ENCODE results near the gene GPR34. TPM values are rescaled to one million over a fixed set of nuclear protein-coding genes. Genes with fewer than 3 reads are reported as not detected.
"Not testable (repeated sequence)": the region's sequence is repeated elsewhere in the genome, so short reads cannot be mapped to it uniquely, and the experiment has no call there.

GPR34 gene
- total RNA-seq, 4 donors from 2014 or later: 3.4 to 12.1 (median 8.5) TPM

DNA sequence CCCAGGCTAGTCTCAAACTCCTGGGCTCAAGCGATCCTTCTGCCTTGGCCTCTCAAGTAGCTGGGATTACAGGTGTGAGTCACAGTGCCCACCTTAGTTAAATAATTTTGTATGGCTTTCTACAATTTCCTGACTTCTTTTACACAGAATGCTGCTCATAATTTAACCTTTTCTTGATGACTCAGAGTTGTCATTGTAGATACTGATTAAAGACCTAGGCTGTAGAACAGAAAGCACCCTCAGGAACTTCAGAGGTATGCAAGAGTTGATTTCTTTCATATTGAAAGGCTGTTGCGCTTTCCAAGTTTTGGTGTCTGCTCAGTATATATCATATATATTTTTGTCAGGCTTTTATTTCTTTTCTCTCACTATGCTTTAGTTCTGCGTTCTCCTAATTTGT lies 21.1 kb upstream of the GPR34 start:
- no peaks in the 10 kb centered on the region for H3K36me3 ChIP-seq
- WGBS, 2 donors: 91 to 99% methylated on average over 3 of the region's 3 CpGs
- no peak for DNase-seq
- TF ChIP-seq POLR2A (IDR thresholded peaks at IDR 0.05): no peak
- TF ChIP-seq, protein P1, sequence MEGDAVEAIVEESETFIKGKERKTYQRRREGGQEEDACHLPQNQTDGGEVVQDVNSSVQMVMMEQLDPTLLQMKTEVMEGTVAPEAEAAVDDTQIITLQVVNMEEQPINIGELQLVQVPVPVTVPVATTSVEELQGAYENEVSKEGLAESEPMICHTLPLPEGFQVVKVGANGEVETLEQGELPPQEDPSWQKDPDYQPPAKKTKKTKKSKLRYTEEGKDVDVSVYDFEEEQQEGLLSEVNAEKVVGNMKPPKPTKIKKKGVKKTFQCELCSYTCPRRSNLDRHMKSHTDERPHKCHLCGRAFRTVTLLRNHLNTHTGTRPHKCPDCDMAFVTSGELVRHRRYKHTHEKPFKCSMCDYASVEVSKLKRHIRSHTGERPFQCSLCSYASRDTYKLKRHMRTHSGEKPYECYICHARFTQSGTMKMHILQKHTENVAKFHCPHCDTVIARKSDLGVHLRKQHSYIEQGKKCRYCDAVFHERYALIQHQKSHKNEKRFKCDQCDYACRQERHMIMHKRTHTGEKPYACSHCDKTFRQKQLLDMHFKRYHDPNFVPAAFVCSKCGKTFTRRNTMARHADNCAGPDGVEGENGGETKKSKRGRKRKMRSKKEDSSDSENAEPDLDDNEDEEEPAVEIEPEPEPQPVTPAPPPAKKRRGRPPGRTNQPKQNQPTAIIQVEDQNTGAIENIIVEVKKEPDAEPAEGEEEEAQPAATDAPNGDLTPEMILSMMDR (IDR thresholded peaks at IDR 0.05): no peak
- H3K27me3 ChIP-seq: no peaks in the 10 kb centered on the region
- intact Hi-C loops (cut with DNase I): no loop called here
- H3K4me3 ChIP-seq (replicated peaks in 1 of 3): no peak overlapping the region
- no peak overlapping the region for H3K27ac ChIP-seq
- H3K4me1 ChIP-seq: no peaks in the 10 kb centered on the region
- H3K9me3 ChIP-seq: no peaks in the 10 kb centered on the region

DNA sequence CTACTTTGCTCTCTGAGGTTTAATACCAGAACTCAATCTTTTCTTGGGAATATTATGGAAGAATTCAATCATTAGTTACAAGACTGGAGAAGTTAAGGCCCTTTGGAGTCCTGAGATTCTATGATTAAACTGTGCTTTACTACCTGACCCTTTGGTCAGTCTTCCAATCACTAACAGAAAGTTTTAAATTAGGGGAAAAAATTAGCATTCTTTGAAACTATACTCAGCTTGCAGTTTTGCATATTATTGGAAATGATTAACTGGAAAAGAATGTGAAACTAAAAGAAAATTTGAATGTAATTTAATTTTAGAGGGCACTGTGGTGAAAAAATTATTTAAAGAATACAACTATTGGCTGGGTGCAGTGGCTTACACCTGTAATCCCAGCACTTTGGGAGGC lies 18.7 kb upstream of the GPR34 start:
- Histone ChIP-seq H3K4me1 (no peaks in the 10 kb centered on the region), H3K4me3 (replicated peaks in 1 of 3) (no peak overlapping the region), H3K27me3 (no peaks in the 10 kb centered on the region), H3K36me3 (no peaks in the 10 kb centered on the region), H3K9me3 (no peaks in the 10 kb centered on the region), H3K27ac (no peak overlapping the region)
- TF ChIP-seq POLR2A (IDR thresholded peaks at IDR 0.05): no peak
- TF ChIP-seq, protein P1 (IDR thresholded peaks at IDR 0.05): no peak
- no peak for DNase-seq
- intact Hi-C loops (cut with DNase I): no loop called here

DNA sequence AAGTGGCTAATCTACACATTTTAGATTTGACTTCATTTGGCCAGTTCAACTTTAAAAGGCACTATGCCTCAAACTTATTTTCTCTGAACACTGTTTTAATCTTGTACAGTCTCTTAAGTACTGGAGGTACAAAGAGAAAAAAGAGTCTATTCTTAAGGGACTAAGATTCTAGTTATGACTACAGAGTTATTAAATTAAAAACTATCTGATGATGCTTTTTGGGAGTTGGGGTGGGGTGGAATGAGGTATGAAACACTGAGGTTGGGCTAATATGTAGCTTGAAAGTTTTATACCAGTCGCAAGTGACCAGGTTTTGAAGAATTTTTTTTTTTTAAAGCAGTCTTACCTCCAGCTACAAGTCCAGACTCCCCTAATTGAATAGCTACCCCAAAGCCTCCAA lies 17.7 kb upstream of the GPR34 start:
- no peaks in the 10 kb centered on the region for H3K36me3 ChIP-seq
- no peak overlapping the region for H3K27ac ChIP-seq
- no peak for TF ChIP-seq POLR2A (IDR thresholded peaks at IDR 0.05)
- TF ChIP-seq, protein P1 (IDR thresholded peaks at IDR 0.05): no peak
- H3K9me3 ChIP-seq: no peaks in the 10 kb centered on the region
- no peaks in the 10 kb centered on the region for H3K4me1 ChIP-seq
- intact Hi-C loops (cut with DNase I): no loop called here
- no peaks in the 10 kb centered on the region for H3K27me3 ChIP-seq
- 89 to 96% methylated on average over 1 of the region's 1 CpG for WGBS, 2 donors
- H3K4me3 ChIP-seq (replicated peaks in 1 of 3): no peak overlapping the region
- no peak for DNase-seq

DNA sequence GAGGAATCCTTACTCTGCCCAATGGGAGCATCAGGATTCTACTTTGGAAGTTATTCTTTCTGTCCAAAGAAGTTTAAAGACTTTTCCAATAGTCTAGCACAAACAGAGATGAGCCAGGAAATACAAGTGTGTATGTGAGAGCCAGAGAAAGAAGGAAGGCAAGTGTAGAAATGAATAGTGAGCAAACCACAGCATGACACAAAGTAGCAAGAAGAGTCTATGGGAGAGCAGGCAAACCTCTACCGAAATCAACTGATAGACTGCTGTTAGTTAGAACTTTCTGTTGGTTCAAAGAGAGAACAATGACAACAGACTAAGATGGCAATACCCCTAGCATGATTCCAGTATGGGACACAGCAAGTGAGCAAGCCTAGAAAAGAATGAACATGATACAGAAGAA lies 16.1 kb upstream of the GPR34 start:
- no peak for TF ChIP-seq POLR2A (IDR thresholded peaks at IDR 0.05)
- TF ChIP-seq, protein P1 (IDR thresholded peaks at IDR 0.05): no peak
- Histone ChIP-seq H3K36me3 (no peaks in the 10 kb centered on the region), H3K4me3 (replicated peaks in 1 of 3) (no peak overlapping the region), H3K27me3 (no peaks in the 10 kb centered on the region), H3K9me3 (no peaks in the 10 kb centered on the region), H3K4me1 (no peaks in the 10 kb centered on the region), H3K27ac (no peak overlapping the region)
- 91 to 100% methylated on average over 1 of the region's 1 CpG for WGBS, 2 donors
- intact Hi-C loops (cut with DNase I): no loop called here
- DNase-seq: no peak

DNA sequence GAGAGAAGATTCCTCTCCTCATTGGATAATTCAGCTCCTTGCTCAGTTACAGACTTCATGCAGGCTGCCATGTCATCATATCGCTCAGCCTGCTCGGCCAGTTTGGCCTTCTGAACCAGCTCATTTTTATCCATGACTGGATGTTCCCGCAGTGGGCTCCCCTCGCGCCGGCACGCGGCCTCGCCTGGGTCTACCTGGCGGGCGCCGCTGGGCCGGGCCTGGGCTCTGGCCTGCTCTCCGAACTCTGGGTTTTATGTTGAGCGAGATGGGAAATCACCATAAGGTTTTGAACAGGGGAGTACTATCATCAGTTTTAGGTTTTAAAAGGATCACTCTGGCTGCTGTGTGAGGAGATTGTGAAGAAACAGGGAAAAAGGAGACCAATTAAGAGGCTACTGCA lies 12.4 kb upstream of the GPR34 start:
- H3K9me3 ChIP-seq; intact Hi-C loops (cut with DNase I); H3K27ac ChIP-seq; H3K36me3 ChIP-seq; H3K27me3 ChIP-seq; H3K4me3 ChIP-seq (replicated peaks in 1 of 3); DNase-seq; H3K4me1 ChIP-seq: not testable (repeated sequence)
- 98 to 99% methylated on average over 15 of the region's 15 CpGs for WGBS, 2 donors
